ENCODE data around the gene ANGPT4.

DNA sequence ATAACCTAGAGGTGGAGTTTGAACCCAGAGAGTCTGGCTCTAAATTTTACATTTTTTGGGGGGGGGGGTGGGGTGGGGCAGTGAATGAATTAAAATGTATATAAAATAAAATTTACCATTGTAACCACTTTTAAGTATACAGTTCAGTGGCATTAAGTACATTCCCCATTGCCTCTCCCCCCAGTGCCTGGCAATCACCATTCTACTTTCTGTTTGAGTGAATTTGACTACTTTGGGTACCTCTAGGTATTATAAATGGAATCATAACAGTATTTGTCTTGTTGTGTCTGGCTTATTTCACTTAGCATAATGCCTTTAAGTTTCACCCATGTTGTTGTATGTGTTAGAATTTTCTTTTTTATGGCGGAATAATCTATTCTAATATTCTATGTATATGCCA lies 79.9 kb downstream of the ANGPT4 start:
- TF ChIP-seq POLR2A (IDR thresholded peaks at IDR 0.05): no peak
- TF ChIP-seq, protein P1, sequence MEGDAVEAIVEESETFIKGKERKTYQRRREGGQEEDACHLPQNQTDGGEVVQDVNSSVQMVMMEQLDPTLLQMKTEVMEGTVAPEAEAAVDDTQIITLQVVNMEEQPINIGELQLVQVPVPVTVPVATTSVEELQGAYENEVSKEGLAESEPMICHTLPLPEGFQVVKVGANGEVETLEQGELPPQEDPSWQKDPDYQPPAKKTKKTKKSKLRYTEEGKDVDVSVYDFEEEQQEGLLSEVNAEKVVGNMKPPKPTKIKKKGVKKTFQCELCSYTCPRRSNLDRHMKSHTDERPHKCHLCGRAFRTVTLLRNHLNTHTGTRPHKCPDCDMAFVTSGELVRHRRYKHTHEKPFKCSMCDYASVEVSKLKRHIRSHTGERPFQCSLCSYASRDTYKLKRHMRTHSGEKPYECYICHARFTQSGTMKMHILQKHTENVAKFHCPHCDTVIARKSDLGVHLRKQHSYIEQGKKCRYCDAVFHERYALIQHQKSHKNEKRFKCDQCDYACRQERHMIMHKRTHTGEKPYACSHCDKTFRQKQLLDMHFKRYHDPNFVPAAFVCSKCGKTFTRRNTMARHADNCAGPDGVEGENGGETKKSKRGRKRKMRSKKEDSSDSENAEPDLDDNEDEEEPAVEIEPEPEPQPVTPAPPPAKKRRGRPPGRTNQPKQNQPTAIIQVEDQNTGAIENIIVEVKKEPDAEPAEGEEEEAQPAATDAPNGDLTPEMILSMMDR (IDR thresholded peaks at IDR 0.05 in 4 of 5, conservative IDR thresholded peaks at IDR 0.05 in 1 of 5): no peak

All from gastrocnemius medialis (tissue), 4 donors.